Activated CD4-positive, CD25-positive, alpha-beta regulatory T cell treated with anti-CD3 and anti-CD28 coated beads, Interleukin-2, amount 50 U/mL, for 72 hours (primary cell): ENCODE results near the gene PRDM16.

ENCODE experiments used
- DNase-seq: peaks from one replicate; pipeline ENCODE4 v3.0.0; 2021

The PRDM16 gene

DNA sequence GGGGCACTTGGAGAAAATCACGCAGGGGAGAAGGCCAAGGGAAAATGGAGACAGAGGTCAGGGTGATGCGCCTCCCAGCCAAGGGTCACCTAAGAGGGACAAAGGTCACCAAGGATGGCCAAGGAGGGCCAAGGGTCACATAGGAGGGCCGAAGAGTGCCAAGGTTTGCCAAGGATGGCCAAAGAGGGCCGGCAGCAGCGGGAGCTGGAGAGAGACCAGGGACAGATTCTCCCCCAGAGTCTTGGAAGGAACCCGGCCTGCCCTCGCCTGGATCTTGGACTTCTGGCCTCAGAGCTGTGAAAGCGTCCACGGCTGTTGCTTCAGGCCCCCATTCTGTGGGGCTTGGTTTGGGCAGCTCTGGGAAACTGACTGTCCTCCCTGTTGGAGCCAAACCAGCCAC is 359.9 kb downstream of the PRDM16 start:
- DNase-seq: no peak

DNA sequence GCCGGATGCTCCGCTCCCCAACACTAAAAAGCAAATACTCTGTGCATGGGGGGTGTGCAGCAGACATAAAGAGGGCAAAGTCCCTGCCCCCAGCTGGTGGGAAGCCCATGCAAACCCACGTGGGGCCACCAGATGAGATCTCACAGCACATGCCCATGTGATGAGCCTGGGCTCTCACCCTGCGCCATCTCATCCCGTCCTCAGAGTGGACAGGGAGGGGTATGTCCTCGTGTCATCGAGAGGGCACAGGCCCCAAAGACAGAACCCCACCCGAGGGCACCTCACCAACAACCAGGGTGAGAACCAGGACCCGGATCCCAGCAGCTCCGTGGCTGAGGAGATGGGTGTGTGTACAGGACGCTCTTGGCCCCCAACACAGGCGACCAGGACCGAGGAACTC is 360.3 kb downstream of the PRDM16 start:
- DNase-seq: no peak

DNA sequence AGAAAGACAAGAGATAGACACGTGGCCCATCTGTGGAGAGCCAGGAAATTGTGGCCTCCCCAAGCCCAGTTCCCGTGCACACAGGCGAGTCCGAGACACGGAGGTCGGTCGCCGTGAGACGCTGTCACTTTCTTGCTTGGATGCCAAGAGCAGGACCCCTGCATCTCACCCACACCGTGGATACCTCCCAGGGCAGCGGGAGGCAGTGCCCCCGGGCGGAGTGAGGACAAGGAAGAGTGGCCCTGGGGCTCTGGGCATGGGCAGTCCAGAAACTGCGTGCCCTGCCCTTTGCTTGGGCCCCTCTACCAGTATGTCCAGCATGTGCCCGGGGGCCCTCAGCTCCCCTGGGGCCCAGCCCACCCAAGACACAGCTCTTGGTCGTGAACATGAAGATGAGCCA is 360.8 kb downstream of the PRDM16 start:
- DNase-seq: no peak

DNA sequence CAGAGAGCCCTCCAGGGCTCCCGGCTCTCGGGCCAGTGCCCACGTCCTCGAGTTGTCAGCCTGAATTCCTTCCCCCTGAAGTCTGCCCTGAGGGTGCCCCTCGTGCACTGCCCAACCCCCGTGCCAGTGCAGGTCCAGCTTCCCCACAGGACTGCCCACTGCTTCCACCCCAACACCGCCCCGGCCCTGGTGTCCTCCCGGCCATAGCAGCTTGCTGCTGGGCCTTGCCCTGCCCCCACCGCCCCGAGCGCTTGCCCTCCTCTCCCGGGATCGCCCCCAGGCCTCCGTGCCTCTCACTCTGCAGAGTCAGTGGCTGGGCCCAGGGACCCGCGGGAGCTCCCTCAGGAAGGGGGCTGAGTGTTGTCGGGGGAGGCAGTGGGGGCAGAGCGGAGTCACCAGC is 361.4 kb downstream of the PRDM16 start:
- DNase-seq: no peak

DNA sequence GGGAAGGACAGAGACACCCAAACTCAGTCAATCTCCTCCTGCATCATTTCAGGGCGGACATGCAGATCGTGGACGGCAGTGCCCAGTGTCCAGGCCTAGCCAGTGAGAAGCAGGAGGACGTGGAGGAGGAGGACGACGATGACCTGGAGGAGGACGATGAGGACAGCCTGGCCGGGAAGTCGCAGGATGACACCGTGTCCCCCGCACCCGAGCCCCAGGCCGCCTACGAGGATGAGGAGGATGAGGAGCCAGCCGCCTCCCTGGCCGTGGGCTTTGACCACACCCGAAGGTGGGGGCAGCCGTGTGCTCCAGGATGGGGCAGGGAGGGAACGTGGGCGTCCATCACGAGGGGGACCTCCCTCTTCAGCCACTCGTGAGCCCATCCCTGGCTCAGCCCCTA is 361.8 kb downstream of the PRDM16 start:
- no peak for DNase-seq

DNA sequence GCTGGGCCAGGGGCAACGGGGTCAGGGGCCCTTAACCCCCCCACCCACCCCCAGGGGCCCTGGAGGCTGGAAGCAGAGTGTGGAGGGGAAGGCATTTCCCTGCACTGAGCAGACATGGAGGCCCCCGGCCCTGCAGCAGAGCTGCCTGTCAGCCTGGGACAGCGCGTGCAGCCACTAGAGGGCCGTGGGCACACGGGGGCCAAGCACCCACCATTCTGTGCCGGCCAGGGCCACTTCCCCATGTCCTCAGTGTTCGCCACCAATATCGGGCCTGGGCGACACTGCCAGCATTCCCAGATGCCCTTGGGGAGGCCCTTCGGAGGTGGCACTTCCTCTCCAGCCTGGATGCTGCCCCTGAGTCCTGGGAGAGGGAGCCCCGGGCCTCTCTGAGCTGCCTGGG is 362.3 kb downstream of the PRDM16 start:
- DNase-seq: no peak

DNA sequence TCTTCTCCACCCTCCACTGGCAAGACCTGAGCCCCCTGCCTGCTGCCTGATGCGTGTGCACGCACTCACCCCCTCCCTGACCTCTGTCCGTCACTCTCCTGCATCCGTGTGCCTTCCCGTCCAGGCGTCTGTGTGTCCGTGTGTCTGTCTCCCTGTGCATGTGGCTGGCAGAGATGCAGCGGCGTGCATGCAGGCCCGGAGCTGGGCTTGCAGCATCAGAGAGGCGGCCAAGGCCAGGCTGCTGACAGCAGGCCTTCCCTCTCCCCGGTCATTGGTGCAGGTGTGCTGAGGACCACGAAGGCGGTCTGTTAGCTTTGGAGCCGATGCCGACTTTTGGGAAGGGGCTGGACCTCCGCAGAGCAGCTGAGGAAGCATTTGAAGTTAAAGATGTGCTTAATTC is 362.7 kb downstream of the PRDM16 start:
- DNase-seq: no peak

DNA sequence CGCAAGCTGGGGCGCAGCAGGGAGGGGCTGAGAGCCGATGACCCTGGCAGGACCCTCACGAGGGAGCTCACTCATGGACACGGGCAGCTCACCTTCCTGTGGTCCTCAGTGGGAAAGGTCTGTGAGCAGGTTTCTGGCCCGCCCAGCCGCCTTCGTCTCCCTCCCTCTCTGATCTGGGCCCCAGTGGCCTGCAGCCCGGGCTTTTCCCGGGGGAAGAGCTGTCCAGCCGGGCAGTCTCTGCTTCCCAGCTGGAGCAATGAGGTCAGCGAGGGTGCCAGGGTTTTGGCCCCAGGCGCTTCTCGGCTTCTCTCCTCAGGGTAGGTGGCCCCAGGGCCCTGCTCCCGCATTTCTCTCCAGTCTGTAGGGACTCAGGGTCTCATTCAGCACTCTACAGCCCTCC is 363.3 kb downstream of the PRDM16 start:
- no peak for DNase-seq

DNA sequence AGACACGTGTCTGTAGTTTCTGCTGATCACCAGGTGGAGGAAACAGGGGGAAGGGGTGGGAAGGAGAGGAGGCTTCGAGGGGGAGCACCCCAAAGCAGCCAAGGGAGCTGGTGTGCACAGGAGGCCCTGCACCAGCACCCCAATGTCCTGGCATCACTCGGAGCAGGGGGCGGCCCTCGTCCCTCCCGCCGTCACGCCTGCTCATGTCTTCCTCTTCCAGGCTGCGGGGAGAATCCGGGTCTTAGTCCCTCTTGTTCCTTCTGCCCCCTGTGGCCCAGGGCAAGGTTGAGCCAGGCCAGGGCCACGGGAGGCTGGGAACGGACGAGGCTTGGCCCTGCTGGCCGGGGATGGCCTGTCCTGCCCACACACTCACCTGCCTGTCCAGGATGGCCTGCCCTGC is 364.1 kb downstream of the PRDM16 start:
- no peak for DNase-seq

DNA sequence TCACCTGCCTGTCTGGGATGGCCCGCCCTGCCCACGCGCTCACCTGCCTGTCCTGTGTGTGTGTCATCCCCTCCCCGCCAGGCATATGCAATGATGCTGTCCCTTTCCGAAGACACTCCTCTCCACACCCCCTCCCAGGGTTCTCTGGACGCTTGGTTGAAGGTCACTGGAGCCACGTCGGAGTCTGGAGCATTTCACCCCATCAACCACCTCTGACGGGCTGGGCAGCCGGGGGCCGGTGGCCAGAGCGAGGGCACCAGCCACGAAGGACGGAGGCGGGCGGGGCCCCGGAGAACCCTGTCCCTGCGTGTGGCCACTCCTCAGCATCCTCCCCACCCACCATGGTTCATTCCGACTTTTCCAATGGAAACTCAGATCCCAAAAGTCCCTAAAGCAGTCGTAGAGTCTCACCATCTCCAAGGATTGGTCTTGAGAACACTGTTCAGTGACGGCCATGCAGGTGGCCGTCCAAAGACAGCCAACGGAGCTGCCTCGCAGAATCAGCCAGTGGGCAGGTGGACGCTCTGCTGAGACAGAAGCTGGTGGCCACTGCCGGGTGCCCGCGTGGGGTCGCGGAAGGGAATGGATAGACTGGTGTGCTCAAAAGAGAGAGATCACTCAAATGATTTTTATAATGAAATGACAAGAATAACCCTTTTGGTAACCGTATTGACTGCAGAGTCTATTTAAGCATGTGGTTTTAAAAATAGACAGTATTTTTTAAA is 364.8 kb downstream of the PRDM16 start:
- DNase-seq: no peak

DNA sequence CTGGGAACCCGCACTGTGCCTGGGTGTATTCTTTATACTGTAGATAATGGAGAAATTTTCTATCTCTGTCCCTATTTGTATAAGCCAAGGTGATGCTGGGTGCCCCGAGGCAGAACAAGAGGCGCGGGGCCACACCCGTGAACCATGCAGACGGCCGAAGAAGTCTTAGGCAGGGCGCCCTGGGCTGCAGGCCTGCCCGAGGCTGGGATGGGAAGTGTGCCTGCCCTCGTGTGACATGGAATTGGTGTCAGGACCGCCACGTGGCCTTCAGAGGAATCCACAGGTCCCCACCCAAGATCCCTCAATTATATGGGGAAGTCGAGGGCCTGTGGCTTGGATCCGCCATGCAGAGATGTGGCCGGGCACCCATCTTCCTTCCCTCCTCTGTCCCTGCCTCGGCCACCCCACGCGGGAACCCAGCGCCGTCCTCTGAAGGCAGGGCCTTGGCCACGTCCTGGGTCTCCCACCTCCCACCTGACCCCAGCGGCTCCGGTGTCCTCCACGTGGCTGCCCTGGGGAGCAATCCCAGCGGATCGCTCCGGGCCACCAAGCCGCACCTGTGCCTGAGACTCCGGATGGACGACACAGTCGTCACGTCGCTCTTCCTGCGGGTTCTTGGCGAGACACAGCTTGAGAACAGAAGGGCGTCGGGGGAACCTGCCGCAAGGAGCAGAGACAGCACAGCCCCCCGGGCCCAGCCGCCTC is 365.6 kb downstream of the PRDM16 start:
- no peak for DNase-seq

DNA sequence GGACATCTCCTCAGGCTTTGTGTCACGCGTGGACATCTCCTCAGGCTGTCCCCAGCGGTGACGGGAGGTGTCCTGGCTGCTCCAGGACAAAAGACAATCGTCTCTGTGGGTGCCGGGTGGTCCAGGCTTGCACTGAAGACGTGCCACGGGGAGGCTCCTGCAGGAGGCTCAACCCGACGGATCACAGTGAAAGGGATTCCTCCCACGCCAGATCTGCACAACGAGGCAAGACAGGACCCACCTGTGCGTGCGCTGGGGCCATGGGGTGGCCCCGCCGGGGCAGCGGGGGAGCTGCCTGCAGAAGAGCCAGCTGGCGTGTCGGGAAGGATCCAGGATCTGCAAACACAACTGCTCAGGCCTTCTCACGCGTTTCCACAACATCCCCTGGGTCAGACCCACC is 366.7 kb downstream of the PRDM16 start:
- DNase-seq: no peak

DNA sequence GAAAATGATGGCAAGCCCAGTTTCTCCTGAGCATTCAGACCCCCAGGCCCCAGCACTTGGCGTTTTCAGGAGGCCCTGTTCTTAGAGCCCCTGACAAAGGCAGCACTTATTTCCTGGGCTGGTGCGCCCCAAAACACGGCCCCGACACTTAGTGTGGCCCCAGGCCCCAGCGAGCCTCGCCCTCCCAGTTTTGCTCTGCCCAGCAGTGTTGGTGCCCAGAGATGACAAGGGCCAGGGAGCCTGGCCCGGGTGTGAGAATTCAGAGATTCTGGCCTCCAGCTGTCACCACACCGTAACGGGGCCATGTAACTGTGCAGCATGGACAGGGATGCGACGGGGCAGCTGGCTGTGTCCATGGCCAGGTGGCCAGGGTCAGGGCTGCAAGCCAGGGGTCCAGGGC is 367.4 kb downstream of the PRDM16 start:
- no peak for DNase-seq

DNA sequence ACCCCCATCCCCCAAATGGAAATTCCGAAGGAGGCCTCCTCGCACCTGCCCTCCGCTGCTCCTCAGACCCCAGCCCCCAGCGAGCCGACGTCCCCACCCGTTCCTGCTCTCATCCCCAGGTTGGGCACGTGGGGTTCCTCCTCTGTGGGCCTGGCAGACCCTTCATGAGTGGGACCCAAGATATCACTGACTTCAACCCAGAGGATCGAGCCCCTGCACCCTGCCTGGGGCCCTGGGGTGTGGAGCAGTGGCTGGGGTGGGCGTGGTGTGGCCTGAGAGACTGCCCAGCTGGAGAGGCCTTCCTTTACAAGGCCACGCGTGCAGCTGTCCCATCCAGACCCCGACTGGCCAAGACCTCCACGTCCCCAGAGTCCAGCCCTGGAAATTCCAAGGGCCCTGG is 367.9 kb downstream of the PRDM16 start:
- no peak for DNase-seq

DNA sequence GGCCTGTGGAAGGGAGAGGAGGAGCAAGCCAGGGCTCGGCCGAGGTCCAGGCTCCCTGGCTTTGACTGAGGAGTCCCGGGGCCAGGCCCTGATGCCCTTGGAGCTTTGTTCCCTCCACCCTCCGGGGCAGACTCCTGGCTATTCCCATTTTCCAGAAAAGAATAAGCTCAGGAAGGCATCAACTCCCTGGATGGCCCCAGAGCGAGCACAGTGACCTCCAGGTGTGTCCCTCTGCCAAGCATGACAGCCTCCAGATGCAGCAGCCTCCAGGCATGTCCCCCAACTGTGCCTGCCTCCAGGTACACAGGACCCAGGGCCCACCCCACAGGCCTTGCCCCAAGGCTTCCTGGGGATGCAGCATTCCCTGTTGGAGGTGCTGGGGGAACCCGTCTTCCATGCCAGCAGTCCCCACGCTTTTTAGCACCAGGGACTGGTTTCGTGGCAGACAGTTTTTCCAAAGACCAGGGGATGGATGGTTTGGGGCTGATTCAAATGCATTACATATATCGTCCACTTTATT is 369.7 kb downstream of the PRDM16 start:
- no peak for DNase-seq

DNA sequence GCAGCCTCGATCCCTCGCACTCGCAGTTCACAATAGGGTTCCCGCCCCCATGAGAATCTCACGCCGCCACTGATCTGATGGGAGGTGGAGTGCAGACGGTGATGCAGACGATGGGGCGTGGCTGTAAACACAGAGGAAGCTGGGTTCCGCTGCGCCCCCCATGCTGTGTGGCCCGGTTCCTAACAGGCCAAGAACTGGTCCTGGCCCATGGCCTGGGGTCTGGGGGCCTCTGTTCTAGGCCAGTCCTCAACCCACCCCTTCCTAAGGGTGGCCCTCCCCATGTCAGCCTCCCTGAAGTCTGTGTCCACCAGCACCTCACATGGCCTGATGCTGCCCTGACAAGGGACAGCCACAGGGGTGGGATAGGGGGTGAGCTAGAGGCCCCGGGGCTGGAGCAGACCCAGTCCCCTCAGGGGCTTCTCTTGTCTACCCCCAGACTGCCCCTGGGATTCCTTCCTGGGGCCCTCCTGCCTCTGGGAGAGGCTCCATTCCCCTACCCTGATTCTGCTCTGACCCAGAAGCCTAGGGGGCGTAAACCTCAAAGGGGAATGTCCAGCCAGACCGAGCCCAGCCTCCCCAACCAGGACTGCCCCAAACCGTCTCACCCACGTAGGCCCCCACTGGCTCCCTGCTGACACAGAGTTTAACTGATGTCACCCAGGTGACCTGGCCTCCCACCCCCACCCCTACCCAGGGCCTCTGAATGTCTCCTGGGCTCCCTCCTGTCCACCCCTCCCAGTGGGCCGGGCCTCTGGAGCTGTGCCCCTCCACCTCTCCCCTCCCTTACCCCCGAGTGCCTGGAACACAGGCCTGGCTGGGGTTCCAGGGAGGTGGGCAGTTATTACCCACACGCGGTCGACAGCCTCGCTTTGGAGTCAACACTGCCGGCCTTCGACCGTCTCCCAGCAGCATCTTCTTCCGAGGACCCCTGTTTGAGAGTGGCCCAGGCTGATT is 370.6 kb downstream of the PRDM16 start:
- no peak for DNase-seq

DNA sequence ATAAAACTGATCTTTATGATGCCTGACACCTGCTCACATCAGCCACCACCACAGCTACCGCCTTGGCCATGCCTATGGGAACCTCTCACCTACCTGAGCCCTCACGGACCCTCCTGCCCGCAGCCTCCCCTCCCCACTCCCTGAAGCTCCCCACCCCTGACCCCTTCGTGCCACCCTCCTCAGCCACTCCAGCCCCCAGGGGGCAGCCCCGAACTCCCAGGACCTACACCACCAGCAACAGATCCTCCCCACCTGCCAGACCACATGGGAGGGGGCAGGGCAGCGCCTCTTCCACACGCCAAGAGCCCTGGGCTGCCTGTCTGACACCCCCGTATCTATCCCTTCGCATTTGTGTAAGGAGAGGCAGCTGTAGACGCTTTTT is 371.3 kb downstream of the PRDM16 start:
- DNase-seq: no peak

DNA sequence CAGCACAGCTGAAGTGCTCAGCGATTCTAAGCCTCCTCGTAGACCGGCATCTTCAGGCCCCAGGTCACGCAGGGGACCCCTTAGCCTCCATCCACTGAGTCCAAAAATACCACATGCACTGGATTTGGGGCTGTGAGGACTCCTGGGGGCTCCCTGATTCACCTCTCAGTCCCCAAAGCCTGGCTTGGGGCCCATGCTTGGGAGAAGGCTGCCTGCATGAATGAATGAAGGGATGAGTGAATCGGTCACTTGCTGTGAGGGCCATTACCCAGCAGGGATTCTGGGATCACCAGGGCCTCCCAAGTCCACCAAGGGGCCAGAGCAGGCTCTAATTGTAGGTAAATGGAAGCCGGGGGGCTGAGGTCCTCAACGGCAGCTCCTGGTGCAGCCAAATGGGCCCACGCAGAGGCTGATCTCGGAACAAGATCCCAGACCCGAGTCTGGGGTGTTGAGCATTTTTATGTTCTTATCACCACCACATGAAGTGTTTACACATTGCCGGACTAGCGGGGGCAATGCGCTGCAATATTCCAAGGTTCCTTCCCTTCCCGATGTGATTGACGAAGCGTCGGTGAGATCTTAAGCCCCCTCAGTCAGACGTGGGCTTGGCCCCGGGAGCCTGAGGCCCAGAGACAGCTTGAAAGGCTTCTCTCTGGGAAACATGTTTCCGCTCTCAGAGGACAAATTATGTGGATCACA is 371.9 kb downstream of the PRDM16 start:
- no peak for DNase-seq

DNA sequence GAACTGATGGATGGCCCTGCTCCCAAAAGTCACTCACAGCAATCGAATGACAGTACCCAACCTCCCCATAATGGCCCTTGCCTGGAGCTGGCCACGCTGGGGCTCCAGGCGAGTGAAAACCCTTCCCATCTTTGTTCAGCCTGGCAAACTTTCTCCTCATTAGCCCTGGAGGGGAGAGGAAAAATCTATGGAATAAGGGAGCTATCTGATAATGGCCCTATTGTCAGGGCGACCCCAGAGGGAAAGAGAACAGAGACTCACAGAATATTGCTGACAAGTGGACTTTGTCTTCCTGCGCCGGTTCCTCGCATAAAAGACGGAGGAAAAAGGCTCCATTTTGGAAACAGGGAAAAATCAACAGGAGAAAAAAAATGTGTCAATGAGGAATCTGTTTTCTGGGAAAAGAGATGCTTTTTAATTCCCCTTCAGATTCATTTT is 372.4 kb downstream of the PRDM16 start:
- DNase-seq: no peak

DNA sequence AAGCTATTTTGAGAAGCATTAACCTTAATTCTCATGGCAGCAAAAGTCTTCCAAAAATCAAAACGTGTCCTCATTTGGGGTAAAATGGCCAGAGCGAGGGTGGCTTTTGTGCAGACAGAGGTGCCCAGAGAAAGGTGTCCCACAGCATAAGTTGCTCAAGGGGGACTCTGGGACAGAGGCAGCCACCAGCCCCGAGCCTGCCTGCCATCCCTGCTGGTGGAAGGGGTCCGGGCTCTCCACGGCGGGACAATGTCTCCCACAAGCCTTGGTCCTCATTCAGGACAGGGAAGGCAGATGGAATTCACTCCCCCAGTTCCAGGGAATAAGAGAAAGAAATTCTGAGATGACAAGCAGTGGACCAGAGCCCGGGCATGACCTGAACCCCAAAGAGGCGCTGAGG is 372.9 kb downstream of the PRDM16 start:
- DNase-seq: no peak

DNA sequence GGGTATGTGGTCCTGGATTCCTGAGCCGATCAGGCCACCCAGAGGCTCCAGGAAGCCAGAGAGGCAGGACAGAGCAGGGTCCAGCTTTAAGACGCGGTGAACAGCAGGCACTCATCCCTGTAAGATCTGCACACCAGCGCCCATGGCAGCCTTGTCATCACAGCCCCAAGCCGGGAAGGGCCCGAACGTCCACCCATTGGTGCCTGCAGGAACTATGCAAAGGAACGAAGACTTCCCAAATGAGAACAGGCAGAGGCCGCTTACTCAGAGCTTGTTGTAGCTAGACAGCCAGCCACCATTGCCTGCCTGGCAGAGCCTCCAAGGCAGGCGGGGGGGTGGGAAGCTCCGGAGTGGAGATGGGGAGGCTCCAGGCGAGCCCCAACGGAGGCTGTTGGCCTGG is 373.3 kb downstream of the PRDM16 start:
- DNase-seq: no peak

DNA sequence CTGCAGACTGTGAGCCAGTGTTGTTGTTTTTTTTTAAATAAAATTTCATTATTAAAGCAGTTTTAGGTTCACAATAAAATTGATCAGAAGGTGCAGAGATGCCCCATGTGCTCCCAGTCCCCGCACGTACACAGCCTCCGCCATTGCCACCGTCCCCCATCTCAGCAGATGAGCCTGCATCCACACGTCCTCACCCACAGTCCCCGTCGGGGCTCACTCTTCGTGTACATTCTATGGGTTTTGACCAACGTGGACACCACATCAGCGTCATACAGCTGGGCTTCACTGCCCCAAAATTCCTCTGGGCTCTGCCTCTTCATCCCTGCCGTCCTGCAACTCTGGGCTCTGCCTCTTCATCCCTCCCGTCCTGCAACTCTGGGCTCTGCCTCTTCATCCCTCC is 373.9 kb downstream of the PRDM16 start:
- no peak for DNase-seq

DNA sequence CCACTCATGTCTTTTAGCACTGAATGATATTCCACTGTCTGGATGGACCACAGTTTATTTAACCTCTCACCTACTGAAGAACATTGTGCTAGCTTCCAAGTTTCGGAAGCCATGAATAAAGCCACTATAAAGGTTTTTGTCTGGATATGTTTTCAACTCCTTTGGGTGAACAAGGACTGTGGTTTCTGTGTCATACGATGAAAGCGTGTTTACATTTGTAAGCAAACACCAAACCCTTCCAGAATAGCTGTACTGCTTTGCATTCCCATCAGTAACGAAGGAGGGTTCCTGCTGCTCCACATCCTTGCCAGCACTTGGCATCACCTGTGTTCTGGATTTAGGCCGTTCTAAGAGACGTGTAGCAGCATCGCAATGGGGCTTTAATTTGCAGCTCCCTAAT is 374.8 kb downstream of the PRDM16 start:
- no peak for DNase-seq
